Thyroid gland (tissue), 4 donors: ENCODE results near the gene STRN3. TPM values are rescaled to one million over a fixed set of nuclear protein-coding genes. Genes with fewer than 3 reads are reported as not detected.

Experiments
- DNase-seq, 2 donors: peaks; one replicate each; pipeline ENCODE4 v3.0.0-alpha.2; 2019
- H3K27ac ChIP-seq, 3 donors: fragments of 200-600 bp; sonication (generic); 1 replicate in 2 of 3; 2 replicates in 1 of 3; pipeline ENCODE4 v1.5.1; 2016 to 2019; ENCODE audit warnings: mild to moderate bottlenecking in 1 of 3, moderate library complexity in 1 of 3
- H3K27me3 ChIP-seq: fragments of 200-600 bp; sonication (generic); one replicate; pipeline ENCODE4 v1.5.1; 2019
- H3K36me3 ChIP-seq, 2 donors: fragments of 200-600 bp; sonication (generic); one replicate each; pipeline ENCODE4 v1.5.1; 2016 to 2019
- H3K4me1 ChIP-seq, 2 donors: fragments of 200-600 bp; sonication (generic); one replicate each; pipeline ENCODE4 v1.5.1; 2017 to 2019
- H3K4me3 ChIP-seq, 3 donors: fragments of 200-600 bp; sonication (generic); replicated peaks in 1 of 3; 1 replicate in 2 of 3; 2 replicates in 1 of 3; pipeline ENCODE4 v1.5.1; 2016; ENCODE audit warnings: mild to moderate bottlenecking in 1 of 3
- H3K9me3 ChIP-seq: fragments of 200-600 bp; sonication (generic); one replicate; pipeline ENCODE4 v1.5.1; 2017
- CTCF ChIP-seq, 6 experiments: fragments of 200-600 bp in 3 of 6; fragments of 450-650 bp in 3 of 6; sonication (generic) in 3 of 6; IDR thresholded peaks; one replicate each; pipeline ENCODE4 v1.5.1; 2016 to 2019; ENCODE audit warnings: antibody characterized with exemption in 6 of 6, mild to moderate bottlenecking in 2 of 6, inconsistent platforms in 1 of 6, moderate library complexity in 1 of 6
- POLR2A ChIP-seq, 2 donors: fragments of 450-650 bp; IDR thresholded peaks; one replicate each; pipeline ENCODE4 v1.6.1; 2017; ENCODE audit warnings: antibody characterized with exemption in 2 of 2, mild to moderate bottlenecking in 2 of 2, moderate library complexity in 1 of 2
- WGBS, 2 donors: methylation state at CpG; one replicate each; pipeline ENCODE4 v1.1.5; 2017; 5-methylcytosine and 5-hydroxymethylcytosine counted together
- intact Hi-C: fragments of 100-400 bp; cut with DNase I; formaldehyde crosslinking; loops from one replicate; pipeline ENCODE4 v1.15.1; 2023
- total RNA-seq, 4 donors: library from RNA; depleted of rRNA; stranded (reverse); fragments of >200 nt; gene quantifications; one replicate each; pipeline ENCODE4 v1.2.3, GENCODE V29; 2016

STRN3 gene
- total RNA-seq, 4 donors from 2014 or later, result 46.3 to 77.5 (median 53.6) TPM

GRCh38 chr14:31042300-31042699 lies 16.1 kb upstream of the STRN3 start:
- WGBS, 2 donors, result 97 to 98% methylated on average over 1 of the region's 1 CpG
- Histone ChIP-seq H3K27me3 (no peaks in the 10 kb centered on the region), H3K4me1 (no peaks in the 10 kb centered on the region)

GRCh38 chr14:31038521-31039166 lies 12.5 kb upstream of the STRN3 start:
- H3K4me1 ChIP-seq, result no peaks in the 10 kb centered on the region
- H3K27me3 ChIP-seq, result no peaks in the 10 kb centered on the region
- TF ChIP-seq CTCF (IDR thresholded peaks at IDR 0.05) (no peak), POLR2A (IDR thresholded peaks at IDR 0.05) (no peak)
- H3K4me3 ChIP-seq, result no peak overlapping the region
- WGBS, 2 donors, result 80 to 91% methylated on average over 2 of the region's 3 CpGs
- intact Hi-C loops, result no loop called here
- no peak overlapping the region for H3K27ac ChIP-seq
- DNase-seq, result no peak
- no peaks in the 10 kb centered on the region for H3K9me3 ChIP-seq
- no peaks in the 10 kb centered on the region for H3K36me3 ChIP-seq

More at GRCh38 chr14:31042300-31042699, 16.1 kb upstream of the STRN3 start:
- Histone ChIP-seq H3K27ac (no peak overlapping the region), H3K9me3 (no peaks in the 10 kb centered on the region), H3K4me3 (no peak overlapping the region), H3K36me3 (no peaks in the 10 kb centered on the region)
- intact Hi-C loops, result no loop called here
- TF ChIP-seq CTCF (IDR thresholded peaks at IDR 0.05), result no peak
- no peak for TF ChIP-seq POLR2A (IDR thresholded peaks at IDR 0.05)
- no peak for DNase-seq

- intact Hi-C loops, result no loop called here
- Histone ChIP-seq H3K27me3 (no peaks in the 10 kb centered on the region), H3K4me1 (no peaks in the 10 kb centered on the region), H3K36me3 (no peaks in the 10 kb centered on the region), H3K4me3 (no peak overlapping the region), H3K27ac (no peak overlapping the region), H3K9me3 (no peaks in the 10 kb centered on the region)
- TF ChIP-seq CTCF (IDR thresholded peaks at IDR 0.05) (no peak), POLR2A (IDR thresholded peaks at IDR 0.05) (no peak)
- WGBS, 2 donors, result 91 to 95% methylated on average over 1 of the region's 1 CpG
- no peak for DNase-seq
These were observed 11.6 kb upstream of the STRN3 start for GRCh38 chr14:31037709-31038221.

GRCh38 chr14:31036552-31036951 lies 10.4 kb upstream of the STRN3 start:
- H3K27ac ChIP-seq, result no peak overlapping the region
- no peak for DNase-seq
- no peaks in the 10 kb centered on the region for H3K27me3 ChIP-seq
- intact Hi-C loops, result no loop called here
- TF ChIP-seq CTCF (IDR thresholded peaks at IDR 0.05), result no peak
- no peak for TF ChIP-seq POLR2A (IDR thresholded peaks at IDR 0.05)
- no peaks in the 10 kb centered on the region for H3K4me1 ChIP-seq
- no peak overlapping the region for H3K4me3 ChIP-seq
- no peaks in the 10 kb centered on the region for H3K9me3 ChIP-seq
- no peaks in the 10 kb centered on the region for H3K36me3 ChIP-seq
- WGBS, 2 donors, result 93 to 94% methylated on average over 4 of the region's 4 CpGs

- Histone ChIP-seq H3K27ac (no peak overlapping the region), H3K27me3 (no peaks in the 10 kb centered on the region), H3K4me3 (no peak overlapping the region), H3K4me1 (peaks cover 0 to 3% of the 10 kb centered on the region in 2 donors), H3K9me3 (no peaks in the 10 kb centered on the region), H3K36me3 (no peaks in the 10 kb centered on the region)
- TF ChIP-seq POLR2A (IDR thresholded peaks at IDR 0.05) (no peak), CTCF (IDR thresholded peaks at IDR 0.05) (no peak)
- WGBS, 2 donors, result 95 to 96% methylated on average over 5 of the region's 5 CpGs
- DNase-seq, result no peak
- intact Hi-C loops, result no loop called here
These were observed 4.3 kb upstream of the STRN3 start for GRCh38 chr14:31030469-31030868.
